Colonic mucosa (tissue), 4 donors: Measurements from ENCODE around the gene IL1RAPL1. TPM values are rescaled to one million over a fixed set of nuclear protein-coding genes. Genes with fewer than 3 reads are reported as not detected.

ENCODE experiments used
- DNase-seq: peaks from one replicate; pipeline ENCODE4 v3.0.0-alpha.2; 2020
- H3K27ac ChIP-seq: fragments of 200-600 bp; one replicate; pipeline ENCODE4 v1.8.0; 2021
- H3K27me3 ChIP-seq: fragments of 200-600 bp; one replicate; pipeline ENCODE4 v1.8.0; 2021
- H3K36me3 ChIP-seq: fragments of 200-600 bp; one replicate; pipeline ENCODE4 v1.8.0; 2021
- H3K4me1 ChIP-seq: fragments of 200-600 bp; one replicate; pipeline ENCODE4 v1.8.0; 2021; ENCODE audit warnings: mild to moderate bottlenecking
- H3K4me3 ChIP-seq: fragments of 200-600 bp; one replicate; pipeline ENCODE4 v1.8.0; 2021
- H3K9ac ChIP-seq, 2 donors: one replicate each; pipeline ENCODE4 v1.7.0; 2013; ENCODE audit warnings: control low read depth in 2 of 2, low read depth in 2 of 2, low read length in 2 of 2
- H3K9me3 ChIP-seq: fragments of 200-600 bp; one replicate; pipeline ENCODE4 v1.8.0; 2021
- CTCF ChIP-seq: fragments of 200-600 bp; IDR thresholded peaks from one replicate; pipeline ENCODE4 v1.8.0; 2022; ENCODE audit warnings: antibody characterized with exemption, mild to moderate bottlenecking
- intact Hi-C: fragments of 100-400 bp; cut with DNase I; formaldehyde crosslinking; loops from one replicate; pipeline ENCODE4 v1.14.1; 2022
- total RNA-seq, 2 donors: library from RNA; stranded (reverse); fragmentation: NEBNext Ultra II Directional in 1 of 2; extraction: Animal tissue kit (Norgen Biotek cat#: 25700) in 1 of 2; gene quantifications; one replicate each; pipeline ENCODE4 v1.2.1, GENCODE V29; 2021
- donor health status: healthy.
- donor health status: DM: no; HTN: no; CAD: no.
- donor health status: DM: no; HTN: no; CAD: no.

Gene IL1RAPL1
- total RNA-seq, 2 donors from 2014 or later, result 0.10 to 0.24 TPM

DNA sequence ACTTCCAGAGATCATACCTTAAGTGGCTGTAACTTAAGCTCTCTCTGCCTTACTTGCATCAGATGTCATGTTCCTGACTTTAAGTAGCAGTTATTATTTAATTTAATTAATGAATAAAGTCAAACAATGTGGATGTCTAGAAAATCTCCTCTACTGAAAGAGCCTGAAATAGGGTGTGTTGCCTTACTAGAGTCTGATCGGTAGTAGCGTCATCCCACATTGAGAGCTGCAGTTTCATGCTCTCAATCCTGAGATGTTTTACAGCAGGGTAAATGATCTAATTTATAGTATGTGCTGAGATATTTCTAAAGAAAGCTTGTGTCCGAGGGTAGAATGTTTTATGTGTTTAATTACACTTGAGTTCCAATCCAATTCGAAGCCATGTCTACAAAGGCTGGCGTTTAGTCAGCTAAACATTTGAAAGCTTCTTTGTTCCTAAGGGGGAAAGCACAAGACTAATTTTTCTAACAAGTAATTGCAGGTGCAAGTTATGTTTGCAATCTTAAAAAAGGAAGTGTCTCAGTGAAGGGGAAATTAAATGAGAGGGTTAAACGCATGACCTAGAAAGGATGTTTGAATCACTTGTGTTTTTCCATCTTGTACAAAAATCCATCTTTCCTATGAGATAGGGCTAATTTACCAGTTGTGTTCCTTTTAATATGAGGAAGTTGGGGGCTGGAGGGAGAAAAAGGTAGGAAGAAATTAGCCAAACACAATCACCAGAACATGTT lies 1237.1 kb downstream of the IL1RAPL1 start:
- H3K9me3 ChIP-seq, result no peaks in the 10 kb centered on the region
- TF ChIP-seq CTCF, result no peak
- H3K27me3 ChIP-seq, result no peaks in the 10 kb centered on the region
- no peaks in the 10 kb centered on the region for H3K4me1 ChIP-seq
- no peak overlapping the region for H3K27ac ChIP-seq
- no peak overlapping the region for H3K4me3 ChIP-seq
- DNase-seq, result no peak
- H3K9ac ChIP-seq, result no peak overlapping the region
- H3K36me3 ChIP-seq, result no peaks in the 10 kb centered on the region
- intact Hi-C loops, result no loop called here

- no peak for DNase-seq
- no peak for TF ChIP-seq CTCF
- H3K27ac ChIP-seq, result no peak overlapping the region
- H3K36me3 ChIP-seq, result no peaks in the 10 kb centered on the region
- intact Hi-C loops, result no loop called here
- no peaks in the 10 kb centered on the region for H3K9me3 ChIP-seq
- H3K27me3 ChIP-seq, result no peaks in the 10 kb centered on the region
- no peak overlapping the region for H3K9ac ChIP-seq
- no peak overlapping the region for H3K4me3 ChIP-seq
- no peaks in the 10 kb centered on the region for H3K4me1 ChIP-seq
Measured at GRCh38 chrX:29826742-29827141, 1239.5 kb downstream of the IL1RAPL1 start.

DNA sequence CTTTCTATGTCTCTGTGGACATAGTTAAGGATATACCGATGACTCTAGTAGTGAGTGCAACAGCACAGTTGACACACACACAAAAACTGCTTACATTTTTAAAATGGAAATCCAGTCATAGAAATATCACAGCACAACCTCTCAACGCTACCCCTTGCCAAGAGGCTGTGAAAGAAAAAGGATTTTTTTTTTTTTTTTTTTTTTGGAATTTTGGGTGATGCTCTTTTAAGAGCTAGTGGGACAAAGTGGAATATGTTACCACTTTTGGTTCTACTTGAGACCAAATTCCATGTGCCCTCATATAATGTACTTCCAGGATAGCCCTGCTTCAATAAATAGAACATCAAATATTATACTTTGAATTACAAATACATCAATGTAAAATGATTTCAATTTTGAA lies 1247.1 kb downstream of the IL1RAPL1 start:
- Histone ChIP-seq H3K27ac (no peak overlapping the region), H3K27me3 (no peaks in the 10 kb centered on the region), H3K4me3 (no peak overlapping the region), H3K4me1 (no peaks in the 10 kb centered on the region), H3K9me3 (no peaks in the 10 kb centered on the region), H3K36me3 (no peaks in the 10 kb centered on the region), H3K9ac (no peak overlapping the region)
- DNase-seq, result no peak
- intact Hi-C loops, result no loop called here
- TF ChIP-seq CTCF, result no peak

GRCh38 chrX:29834764-29835163 lies 1247.5 kb downstream of the IL1RAPL1 start:
- Histone ChIP-seq H3K4me1 (no peaks in the 10 kb centered on the region), H3K27me3 (no peaks in the 10 kb centered on the region), H3K9ac (no peak overlapping the region), H3K27ac (no peak overlapping the region), H3K4me3 (no peak overlapping the region), H3K9me3 (no peaks in the 10 kb centered on the region), H3K36me3 (no peaks in the 10 kb centered on the region)
- intact Hi-C loops, result no loop called here
- DNase-seq, result no peak
- TF ChIP-seq CTCF, result no peak

DNA sequence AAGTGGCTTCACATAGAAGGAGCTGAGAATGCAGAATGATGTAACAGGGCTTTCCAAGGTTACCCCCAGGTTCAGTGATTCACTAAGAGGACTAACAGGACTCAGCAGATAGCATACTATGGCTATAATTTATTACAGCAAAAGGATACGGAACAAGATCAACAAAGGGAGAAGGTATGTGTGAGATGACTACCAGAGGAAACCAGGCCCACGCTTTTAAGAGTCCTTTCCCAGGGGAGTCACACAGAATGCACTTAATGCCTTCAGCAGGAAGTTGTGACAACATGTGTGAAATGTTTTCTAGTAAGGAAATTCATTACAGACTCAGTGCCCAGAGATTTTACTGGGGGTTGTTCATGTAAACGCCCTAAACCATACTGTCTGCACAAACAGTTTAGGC lies 1254.5 kb downstream of the IL1RAPL1 start:
- intact Hi-C loops, result no loop called here
- H3K27me3 ChIP-seq, result no peaks in the 10 kb centered on the region
- no peak overlapping the region for H3K9ac ChIP-seq
- no peaks in the 10 kb centered on the region for H3K9me3 ChIP-seq
- H3K36me3 ChIP-seq, result no peaks in the 10 kb centered on the region
- H3K4me3 ChIP-seq, result no peak overlapping the region
- H3K27ac ChIP-seq, result no peak overlapping the region
- DNase-seq, result no peak
- no peaks in the 10 kb centered on the region for H3K4me1 ChIP-seq
- TF ChIP-seq CTCF, result no peak
